ENCODE results near the gene RGL1.

- no peak for TF ChIP-seq CTCF (IDR thresholded peaks at IDR 0.05)
- no peak for TF ChIP-seq POLR2A (IDR thresholded peaks at IDR 0.05)
- no peak for TF ChIP-seq POLR2AphosphoS5 (IDR thresholded peaks at IDR 0.05)
These were observed 109.4 kb downstream of the RGL1 start for GRCh38 chr1:183914276-183914675.
